Activated T-helper 1 cell treated with anti-CD3 and anti-CD28 coated beads, Interleukin-2, amount 50 U/mL, for 16 hours (primary cell): ENCODE data around the gene PTK7.

Source experiments
- DNase-seq, 2 donors: peaks; one replicate each; pipeline ENCODE4 v3.0.0-alpha.2; 2020; ENCODE audit warnings: low read depth in 1 of 2, low spot score in 1 of 2

The PTK7 gene

DNA sequence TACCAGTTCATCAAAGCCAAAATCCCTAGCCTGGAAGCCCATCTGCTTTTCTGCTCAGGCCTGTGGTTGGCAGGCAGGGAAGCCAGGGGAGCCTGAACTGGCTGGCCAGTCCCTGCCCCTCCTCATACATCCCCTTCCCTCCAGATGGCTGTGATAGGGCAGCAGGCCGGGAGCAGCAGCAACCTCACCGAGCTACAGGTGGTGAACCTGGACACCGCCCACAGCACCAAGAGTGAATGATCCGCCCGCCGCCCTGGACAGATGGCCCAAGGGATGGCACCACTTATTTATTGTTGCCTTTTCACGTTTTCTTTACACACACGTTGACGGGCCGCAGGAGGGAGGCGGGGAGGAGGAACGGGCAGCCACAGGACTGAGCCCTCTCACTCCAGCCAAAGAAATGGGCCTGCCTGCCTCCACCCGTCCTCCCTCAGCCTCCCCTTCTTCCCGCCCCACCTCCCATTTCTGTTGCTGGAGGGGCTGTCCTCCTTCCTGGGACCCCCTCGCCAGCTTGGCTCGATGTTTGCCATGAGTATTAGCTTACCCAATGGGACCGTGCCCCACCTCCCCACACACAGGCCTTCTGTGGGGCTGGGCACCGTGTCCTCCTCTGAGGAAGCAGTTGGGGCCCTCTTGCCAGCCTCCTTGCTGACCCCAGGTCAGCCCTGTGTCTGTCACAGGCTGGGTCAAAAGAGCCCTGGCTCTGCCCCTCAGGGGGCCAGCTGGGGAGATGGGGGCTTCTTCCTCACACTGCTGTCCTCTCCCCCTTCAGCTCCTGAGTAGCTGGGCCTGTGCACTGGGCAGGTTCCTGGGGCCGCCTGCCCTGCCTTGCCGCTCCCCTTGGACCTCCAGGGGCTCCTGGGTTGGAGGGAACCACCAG, 103.1 kb downstream of the PTK7 start:
- DNase-seq = no peak

DNA sequence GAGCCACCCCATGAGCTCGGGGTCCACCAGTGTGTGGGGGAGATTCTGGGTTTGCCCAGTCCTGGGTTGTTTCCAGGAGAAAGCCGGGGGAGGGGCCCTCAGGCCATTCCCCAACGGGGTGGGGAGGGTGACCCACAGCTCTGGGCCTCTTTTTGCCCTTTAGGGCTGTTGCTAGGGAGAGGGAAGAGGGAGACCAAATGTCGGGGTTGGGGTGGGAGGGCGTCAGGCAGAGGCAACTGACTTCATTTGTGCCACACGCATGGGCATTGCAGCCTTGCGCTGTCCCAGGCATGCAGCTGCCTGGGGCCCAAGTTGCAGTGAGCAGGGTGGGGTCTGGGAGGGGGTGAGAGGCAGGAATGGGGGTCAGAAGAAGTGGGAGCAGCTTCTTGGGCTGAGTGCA, 103.9 kb downstream of the PTK7 start:
- DNase-seq = no peak

DNA sequence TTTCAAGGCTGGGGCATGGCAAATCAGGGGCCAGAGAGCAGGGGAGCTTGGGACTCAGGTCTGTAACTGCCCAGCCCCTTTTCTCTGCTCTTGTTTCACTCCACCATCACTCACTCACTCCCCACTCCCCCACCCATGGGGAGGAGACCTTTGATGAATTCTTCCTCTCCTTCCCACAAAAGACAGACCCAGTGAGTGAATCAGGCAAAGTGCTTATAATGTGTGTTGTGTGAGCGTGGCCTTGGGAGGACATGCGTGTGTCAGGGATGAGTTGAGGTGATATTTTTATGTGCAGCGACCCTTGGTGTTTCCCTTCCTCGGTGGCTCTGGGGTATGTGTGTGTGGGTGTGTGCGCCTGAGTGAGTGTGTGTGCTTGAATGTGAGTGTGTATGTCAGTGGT, 104.9 kb downstream of the PTK7 start:
- DNase-seq = no peak

DNA sequence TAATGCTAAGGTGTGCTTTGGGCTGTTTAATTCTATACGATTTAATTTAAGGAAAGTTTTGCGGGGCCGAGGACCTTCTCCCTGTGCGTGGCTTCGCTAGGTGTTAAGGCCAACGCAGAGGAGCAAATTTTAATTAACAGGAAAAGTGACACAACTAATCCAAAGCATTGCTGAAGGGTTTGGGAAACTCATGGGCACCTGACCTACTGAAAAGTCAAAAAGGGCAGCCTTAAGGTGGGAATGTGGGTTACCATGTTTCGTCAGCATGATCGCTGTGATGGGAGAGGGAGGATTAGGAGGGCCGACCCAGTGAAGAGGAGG, 105.5 kb downstream of the PTK7 start:
- no peak for DNase-seq

DNA sequence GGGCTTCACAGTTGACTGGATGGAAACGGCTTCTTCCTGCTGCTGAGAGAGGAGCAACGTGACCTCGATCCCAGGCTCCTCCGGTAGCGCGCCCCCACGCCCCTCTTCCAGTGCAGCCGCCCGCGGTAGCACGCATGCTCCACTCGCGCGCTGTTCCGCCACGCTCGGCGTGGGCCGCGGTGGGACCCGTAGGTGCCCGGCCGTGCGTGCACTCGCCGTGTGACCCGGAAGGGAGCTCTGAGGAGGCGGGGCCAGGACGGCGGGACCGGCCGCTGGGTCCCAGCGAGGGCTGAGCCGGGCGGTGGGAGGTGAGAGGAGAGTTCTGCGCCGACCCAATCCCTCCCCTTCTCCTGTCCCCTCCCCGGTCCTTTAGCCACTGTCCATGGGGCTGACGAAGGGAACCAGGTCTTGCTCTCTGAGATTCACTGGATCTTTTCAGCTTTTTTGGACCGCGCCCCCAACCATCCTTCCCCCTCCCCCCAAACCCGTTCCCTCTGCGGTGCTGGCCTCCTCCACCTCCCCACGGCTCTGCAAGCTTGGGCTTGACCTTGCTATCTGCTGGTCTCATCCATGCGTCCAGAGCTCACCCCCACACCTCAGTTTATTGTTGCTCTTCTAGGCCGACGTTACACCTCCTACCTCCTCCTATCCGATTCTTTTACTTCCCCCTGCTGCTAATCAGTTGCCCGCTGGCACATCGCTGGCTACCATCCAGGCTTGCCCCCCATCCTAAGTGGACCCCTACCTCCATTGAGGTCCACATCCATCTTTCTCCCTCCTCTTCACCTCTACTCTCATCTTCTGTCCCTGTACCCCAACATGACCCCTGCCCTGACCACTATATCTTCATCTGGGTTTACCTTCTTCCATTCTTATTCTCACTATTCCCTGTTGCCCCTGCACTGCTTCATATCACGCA, 106.1 kb downstream of the PTK7 start, which contains the start of gene CUL9:
Gene CUL9 (plus strand): TSS at position 255 of the 919 bp plus-strand sequence. CDS start 2,115 bp downstream, outside the sequence.
- DNase-seq = peak; percentile 49 to 65

DNA sequence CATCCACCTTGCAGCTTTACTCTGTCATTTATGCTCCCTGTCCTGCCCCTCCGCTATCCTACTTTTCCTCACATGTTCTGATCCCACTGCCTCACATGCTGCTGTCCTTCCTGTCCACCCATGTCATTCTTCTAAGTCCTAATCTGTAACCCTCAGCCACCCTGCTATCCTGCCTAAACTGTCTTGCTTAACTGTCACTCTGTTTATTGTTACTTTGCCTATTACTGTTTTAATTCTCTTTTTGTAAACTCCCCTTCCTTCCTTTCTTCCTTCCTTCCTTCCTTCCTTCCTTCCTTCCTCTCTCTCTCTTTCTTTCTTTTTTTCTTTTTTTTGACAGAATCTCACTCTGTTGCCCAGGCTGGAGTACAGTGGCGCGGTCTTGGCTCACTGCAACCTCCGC, 107.3 kb downstream of the PTK7 start:
- DNase-seq = no peak

DNA sequence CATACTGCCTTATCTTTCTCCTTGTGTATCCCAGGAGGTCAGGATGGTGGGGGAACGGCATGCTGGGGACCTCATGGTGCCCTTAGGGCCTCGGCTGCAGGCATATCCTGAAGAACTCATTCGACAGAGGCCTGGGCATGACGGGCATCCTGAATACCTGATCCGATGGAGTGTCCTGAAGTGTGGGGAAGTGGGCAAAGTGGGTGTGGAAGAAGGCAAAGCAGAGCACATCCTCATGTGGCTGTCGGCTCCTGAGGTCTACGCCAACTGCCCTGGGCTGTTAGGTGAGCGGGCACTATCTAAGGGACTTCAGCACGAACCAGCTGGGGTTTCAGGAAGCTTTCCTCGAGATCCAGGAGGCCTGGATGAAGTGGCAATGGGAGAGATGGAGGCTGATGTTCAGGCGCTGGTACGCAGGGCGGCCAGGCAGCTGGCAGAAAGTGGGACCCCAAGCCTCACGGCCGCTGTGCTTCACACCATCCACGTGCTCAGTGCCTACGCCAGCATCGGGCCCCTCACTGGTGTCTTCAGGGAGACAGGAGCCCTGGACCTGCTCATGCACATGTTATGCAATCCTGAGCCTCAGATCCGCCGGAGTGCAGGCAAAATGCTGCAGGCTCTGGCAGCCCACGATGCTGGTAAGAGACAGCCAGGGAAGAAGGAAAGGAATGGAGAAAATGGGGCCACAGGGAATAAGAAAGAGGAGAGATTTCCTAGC, 108.3 kb downstream of the PTK7 start:
- DNase-seq = no peak

DNA sequence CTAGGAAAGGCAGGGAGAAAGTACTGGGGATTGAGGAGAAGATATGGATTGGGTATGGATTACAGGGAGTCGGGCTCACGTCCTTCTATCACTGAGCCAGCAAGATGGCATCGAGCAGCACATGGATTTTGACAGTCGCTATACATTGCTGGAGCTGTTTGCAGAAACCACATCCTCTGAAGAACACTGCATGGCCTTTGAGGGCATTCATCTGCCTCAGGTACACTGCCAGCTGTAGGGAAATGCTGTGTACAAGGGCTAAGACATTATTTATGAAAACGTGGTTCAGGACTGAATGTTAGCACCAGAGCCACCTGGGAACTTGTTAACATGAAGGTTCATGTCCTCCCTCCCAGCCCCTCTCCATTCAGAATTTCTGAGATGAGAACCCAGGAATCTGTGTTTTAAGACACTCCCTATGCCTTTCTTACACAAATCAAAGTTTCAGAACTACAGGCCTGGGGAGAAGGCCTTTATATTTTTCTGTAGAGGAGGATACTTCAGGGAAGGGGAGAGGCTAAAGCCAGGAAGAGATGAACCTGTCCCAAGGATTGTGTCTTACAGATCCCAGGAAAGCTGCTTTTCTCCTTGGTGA, 109.4 kb downstream of the PTK7 start:
- DNase-seq = no peak

DNA sequence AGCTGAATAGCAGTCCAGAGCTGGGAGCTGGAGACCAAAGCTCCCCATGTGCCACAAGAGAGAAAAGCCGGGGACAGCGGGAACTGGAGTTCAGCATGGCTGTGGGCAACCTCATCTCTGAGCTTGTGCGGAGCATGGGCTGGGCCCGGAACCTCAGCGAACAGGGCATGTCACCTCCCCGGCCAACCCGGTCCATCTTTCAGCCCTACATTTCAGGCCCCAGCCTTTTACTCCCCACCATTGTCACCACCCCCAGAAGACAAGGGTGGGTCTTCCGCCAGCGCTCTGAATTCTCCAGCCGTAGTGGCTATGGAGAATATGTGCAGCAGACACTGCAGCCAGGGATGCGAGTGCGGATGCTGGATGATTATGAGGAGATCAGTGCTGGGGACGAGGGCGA, 109.9 kb downstream of the PTK7 start:
- DNase-seq = no peak

DNA sequence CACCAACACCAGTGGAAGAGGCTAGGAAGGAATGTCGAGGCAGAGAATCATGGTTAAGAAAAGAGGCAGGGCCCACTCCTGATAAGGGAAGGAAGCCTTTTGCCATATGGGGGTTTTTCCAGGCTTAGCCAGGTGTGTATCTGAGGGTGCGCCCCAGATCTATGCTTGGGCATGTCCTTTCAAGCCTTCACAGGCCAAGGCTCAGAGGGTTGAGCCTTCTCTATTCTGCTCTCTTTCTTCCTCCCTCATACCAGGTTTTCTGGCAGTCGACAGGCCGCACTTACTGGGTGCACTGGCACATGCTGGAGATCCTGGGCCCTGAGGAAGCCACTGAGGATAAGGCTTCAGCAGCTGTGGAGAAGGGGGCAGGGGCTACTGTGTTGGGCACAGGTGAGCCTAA, 110.6 kb downstream of the PTK7 start:
- DNase-seq = no peak

DNA sequence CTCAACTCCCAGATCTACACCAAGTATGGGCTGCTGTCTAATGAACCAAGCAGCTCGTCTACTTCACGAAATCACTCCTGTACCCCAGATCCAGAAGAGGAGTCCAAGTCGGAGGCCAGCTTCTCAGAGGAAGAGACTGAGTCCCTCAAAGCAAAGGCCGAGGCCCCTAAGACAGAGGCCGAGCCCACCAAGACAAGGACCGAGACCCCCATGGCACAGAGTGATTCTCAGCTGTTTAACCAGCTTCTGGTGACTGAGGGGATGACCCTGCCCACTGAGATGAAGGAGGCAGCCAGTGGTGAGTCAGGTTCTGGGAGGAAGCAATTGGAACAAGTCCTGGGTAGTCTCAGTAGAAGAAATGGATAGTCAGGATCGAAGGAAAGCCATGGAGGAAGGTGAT, 111.7 kb downstream of the PTK7 start:
- no peak for DNase-seq

DNA sequence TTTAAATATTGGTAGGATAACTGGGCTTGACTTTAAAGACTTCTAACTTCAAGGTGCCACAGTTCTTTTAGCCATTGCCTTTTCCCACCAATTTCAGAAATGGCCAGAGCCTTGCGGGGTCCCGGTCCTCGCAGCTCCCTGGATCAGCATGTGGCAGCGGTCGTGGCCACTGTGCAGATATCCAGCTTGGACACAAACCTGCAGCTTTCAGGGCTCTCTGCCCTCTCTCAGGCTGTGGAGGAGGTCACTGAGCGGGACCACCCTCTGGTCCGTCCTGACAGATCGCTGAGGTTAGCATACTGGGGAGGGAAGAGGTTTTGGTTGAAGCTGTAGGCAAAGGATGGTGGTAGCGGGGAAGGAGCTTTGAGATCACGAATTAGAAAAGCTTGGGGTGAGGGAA, 112.3 kb downstream of the PTK7 start:
- DNase-seq = no peak

DNA sequence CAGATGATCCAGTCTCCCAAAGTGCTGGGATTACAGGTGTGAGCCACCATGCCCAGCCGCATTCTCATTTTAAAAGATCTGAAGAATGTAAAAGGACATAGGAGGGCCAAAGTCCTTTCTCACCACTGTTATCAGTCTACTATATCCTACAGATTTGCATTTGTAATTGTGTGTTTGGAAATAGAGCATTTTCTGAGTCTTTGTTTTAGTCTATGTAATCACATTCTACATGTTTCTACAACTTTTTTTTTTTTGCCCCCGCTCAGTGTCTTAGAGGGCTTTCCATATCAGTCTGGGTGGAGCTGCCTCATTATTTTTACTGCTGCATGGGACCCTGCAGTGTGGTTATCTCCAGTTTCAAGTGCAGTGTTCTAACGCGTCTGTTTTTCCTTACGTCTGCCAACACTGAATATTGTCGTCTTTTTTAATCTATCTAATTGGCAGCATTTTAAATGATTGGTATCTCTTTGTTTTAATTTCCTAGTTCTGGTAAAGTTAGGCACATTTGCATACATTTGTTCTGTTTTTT, 113.7 kb downstream of the PTK7 start:
- no peak for DNase-seq

DNA sequence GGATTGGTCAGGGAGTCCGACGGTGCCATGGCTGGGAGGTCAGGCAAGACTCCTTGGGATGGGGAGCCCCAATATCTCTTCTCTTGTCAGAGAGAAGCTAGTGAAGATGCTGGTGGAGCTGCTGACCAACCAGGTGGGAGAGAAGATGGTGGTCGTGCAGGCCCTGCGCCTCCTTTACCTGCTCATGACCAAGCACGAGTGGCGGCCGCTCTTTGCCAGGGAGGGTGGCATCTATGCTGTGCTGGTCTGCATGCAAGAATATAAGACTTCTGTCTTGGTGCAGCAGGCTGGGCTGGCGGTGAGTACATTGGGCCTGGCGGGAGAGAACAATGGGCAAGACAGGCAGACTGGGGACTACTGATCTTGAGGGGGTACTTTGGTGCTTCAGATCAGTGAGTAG, 116.8 kb downstream of the PTK7 start:
- no peak for DNase-seq

DNA sequence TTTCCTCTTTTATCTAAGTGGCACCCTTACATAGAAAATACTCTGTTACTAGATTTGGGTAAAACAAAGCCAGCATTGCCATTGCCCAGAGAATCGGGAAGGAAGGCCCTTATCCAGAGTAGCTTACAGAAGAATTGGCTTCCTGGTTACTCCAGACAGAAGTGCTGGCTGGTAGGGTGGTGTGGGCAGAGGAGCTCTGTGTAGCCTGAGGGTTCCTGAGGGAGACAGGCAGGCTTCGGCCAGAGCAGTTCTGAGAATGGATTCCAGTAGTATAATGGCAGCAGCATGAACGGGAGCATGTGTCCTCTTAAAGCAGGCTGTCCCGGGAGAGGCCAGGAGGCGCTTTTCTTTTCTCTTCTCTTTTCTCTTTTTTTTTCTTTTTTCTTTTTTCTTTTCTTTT, 117.8 kb downstream of the PTK7 start:
- no peak for DNase-seq

DNA sequence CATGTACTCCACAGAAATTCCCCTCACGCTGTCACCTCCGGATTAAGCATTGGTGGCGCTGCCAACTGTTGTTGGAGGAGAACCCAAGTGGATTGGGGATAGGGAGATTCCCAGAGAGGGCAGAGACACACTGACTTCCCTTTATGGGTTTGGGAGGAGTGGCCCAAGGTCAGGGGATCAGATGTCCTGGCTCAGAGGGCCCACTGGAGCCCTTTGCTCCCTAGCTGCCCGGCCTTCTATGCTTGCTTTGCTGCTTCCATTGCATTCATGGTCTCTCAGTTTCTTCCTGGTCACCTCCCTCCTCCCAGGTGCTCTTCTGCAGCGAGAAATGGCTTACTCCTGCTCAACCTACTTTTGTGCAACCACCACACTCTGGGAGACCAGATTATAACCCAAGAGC, 120.2 kb downstream of the PTK7 start:
- DNase-seq = no peak

DNA sequence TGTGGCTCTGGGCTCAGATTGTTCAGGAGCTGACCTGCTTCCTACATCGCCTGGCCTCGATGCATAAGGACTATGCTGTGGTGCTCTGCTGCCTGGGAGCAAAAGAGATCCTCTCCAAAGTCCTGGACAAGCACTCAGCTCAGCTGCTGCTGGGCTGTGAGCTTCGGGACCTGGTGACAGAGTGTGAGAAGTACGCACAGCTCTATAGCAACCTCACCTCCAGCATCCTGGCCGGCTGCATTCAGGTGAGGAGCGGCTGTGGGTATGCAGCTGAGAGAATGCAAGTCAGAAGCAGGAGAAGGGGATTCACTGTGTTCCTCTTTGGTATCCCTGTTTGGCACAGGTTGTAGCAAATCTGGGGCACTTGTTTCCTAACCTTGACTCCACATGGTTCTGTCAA, 123.8 kb downstream of the PTK7 start:
- no peak for DNase-seq

DNA sequence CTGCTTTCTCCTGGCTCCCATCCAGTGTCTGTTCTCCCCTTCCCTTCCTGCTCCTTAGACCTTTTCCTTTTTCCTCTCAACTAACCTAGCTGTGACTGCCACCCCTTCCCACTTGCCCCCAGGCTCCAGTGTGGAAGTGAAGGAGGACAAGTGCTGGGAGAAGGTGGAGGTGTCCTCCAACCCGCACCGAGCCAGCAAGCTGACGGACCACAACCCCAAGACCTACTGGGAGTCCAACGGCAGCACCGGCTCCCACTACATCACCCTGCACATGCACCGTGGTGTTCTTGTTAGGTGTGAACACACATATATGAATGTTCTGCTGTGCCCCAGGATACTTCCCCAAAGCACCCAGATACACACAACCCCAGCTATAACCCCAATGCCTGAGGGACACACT, 124.4 kb downstream of the PTK7 start:
- no peak for DNase-seq

DNA sequence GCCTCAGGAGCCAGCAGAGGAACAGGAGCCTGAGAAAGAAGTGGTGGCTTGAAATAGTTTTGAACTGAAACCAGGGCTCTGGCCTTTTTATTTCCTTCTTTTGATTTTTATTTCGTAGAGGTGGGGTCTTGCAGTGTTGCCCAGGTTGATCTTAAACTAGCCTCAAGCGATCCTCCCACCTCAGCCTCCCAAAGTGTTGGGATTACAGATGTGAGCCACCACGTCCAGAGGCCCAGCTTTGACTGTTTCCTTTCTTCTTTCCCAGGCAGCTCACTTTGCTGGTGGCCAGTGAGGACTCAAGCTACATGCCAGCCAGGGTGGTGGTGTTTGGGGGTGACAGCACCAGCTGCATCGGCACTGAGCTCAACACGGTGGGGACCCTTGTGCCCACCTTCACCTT, 126.3 kb downstream of the PTK7 start:
- DNase-seq = no peak

DNA sequence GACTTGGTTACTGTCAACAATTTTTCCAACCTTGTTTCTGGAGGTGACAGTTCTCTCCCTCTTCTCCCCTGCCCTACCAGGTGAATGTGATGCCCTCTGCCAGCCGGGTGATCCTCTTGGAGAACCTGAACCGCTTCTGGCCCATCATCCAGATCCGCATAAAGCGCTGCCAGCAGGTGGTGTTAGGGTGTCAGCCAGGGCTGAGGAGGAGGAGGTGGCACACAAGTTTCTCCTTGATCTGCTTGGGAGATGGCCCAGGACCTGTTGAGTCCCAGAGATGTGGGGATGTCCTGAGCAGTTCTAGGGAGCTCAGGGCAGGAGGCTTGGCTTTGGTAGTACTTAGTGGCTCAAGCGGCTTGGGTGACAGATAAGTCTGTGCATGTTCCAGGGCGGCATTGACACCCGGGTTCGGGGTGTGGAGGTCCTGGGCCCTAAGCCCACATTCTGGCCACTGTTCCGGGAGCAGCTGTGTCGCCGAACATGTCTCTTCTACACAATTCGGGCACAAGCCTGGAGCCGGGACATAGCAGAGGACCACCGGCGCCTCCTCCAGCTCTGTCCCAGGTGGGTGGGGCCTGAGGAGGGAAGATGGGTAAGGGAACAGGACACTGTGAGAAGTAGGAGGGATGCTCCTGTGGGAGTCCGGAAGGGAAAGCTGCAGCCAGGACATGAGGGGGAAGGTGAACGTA, 127.1 kb downstream of the PTK7 start:
- no peak for DNase-seq
